Measurements from ENCODE around the gene WSB2.
A peak's percentile ranks its signal among the peaks of the same experiment; 100 is the strongest.
"Not testable (repeated sequence)": the region's sequence is repeated elsewhere in the genome, so short reads cannot be mapped to it uniquely, and the experiment has no call there.

WSB2 gene

DNA sequence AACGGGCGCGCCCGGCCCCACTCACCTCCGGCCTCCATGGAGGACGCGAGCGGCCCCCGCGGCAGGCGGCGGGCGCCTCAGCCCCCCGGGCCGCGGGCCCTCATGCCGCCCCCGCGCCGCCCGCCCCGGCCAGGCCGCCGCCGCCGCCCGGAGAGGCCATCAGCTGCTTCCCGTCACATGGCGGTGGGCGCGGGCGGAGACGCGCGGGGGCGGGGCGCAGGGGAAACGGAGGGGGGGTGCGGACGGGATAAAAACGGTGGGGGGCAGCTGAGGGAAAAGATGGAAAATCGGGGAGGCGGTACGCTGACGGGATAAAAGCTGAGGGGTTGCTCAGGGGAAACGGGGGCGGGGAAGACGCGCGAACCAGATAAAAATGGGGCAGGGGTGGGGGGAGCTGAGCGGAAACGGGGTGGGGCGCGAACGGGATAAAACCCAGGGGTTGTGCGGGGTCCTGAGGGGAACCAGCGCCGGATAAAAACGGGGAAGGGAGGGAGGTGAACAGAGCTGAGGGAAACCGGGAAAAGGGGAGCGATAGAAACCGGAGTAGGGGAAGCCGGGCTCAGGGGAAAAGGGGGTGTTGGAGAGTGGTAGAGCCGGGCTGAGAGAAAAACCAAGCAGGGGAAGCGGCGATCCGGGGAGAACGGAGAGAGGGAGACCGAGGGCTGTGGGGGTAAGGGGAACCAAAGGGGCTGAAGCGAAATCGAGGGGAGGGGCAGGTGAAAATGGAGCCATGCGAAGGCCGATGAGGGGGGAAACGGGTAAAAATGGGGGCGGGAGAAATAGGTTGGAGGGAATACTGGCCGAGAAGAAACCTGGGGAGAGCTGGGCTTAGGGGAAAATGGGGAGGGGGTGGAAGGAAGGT, at the start of gene WSB2:
TSS of gene WSB2 (minus strand) at position 169 of the 862 bp plus-strand sequence. CDS start at position 38, 131 bp downstream.
- peak; percentile 19 to 42 for ATAC-seq

- ATAC-seq, result no peak
Observed at GRCh38 chr12:118109088-118109487, 48.1 kb upstream of the WSB2 start.

DNA sequence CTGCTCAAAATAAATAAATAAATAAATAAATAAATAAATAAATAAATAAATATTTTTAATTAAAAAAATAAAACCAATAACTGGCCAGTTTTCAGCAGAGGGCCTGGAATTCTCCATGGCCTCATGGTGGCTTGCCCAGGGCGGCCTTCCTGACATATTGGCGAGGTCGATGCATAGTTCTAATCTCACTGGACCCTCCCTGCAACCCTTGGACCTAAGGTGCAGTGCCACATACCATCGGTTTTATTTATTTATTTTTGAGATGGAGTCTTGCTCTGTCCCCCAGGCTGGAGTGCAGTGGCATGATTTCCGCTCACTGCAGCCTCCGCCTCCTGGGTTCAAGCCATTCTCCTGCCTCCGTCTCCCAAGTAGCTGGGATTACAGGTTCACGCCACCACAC, 46.7 kb upstream of the WSB2 start:
- no peak for ATAC-seq

- no peak for ATAC-seq
Observed at GRCh38 chr12:118107011-118107410, 46.0 kb upstream of the WSB2 start.

DNA sequence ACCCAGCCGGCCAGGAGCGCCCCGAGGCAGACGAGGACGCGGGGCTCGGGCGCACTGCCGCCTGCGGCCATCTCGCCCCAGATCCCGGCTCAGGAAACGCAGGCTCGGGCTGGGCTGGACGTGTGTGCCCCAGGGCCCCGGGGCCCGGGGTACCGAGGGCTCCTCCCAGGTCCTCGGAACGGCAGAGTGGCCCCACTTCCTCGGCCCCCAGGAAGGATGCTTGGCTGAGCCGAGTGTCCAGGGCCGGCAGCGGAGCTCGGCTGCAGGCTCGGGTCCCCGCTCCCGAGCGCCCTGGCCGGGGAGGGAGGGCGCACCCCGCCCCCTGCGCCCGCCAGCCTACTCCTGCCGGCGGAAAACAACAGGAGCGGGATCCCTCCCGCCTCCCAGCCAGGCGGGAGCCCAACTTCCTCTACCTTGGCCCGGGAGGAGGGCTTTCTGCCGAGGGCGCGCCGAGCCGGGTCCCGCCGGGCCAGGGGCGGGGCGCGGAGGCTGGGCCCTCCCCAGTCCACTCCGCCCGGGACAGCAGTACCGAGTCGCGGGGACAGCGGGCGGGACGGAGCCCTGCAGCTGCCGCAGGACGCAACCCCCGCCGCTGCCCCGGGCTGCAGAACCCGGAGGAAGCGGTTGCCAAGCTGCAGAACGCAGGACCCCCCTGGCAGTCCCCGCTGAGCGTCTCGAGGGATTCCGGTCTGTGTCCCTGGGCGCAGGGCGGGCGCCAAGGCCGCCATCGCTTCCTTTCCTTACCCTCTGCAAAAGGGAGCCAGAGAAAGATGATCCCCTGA, 42.8 kb upstream of the WSB2 start, which contains the start of gene VSIG10:
TSS of gene VSIG10 (minus strand) at position 411 of the 782 bp plus-strand sequence. CDS start at position 71, 340 bp downstream.
- peak; percentile 40 to 49 for ATAC-seq

DNA sequence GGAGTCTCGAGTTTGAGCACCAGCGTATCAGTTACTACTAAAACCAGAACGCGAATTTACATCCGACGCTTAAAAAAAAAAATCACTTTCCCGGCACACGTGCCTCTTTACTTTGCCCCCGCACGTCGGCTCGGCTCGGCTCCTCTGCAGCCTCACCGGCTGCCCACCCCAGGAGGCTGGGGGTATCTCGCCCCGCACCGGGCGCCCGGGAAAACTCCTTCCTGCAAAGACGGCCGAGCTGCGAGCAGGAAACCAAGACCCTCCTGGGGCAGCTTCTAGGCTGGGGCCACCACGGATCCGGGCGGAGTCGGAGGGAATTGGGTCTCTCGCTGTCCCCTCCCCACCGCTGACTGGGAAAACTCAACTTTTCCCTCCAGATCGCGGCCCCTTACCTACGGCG, 42.2 kb upstream of the WSB2 start:
- peak in 1 of 2 donors; percentile 25 for ATAC-seq

GRCh38 chr12:118102609-118103008, 41.6 kb upstream of the WSB2 start:
- ATAC-seq, result no peak

- ATAC-seq, result no peak
Observed at GRCh38 chr12:118102070-118102469, 41.1 kb upstream of the WSB2 start.

- no peak for ATAC-seq
Observed at GRCh38 chr12:118101051-118101450, 40.1 kb upstream of the WSB2 start.

GRCh38 chr12:118098911-118099671, 38.1 kb upstream of the WSB2 start:
- no peak for ATAC-seq

DNA sequence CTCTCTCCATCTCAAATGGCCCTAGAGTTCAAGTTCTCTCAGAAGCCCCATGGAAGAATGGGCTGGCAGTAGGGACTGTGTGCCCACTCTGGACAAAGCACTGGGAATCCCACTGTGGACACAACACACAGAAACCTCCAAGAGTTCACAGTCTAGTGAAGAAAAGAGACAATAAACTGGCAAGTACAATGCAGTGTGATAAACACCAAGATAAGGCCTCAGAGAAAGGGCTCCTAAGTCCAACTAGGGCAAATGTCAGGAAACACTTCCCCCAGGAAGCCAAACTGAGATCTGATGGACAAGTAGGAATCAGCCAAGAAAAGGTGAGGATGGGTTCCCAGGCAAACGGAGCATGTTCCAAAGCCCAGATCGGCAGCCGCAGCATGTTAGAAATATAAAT, 37.4 kb upstream of the WSB2 start:
- no peak for ATAC-seq

DNA sequence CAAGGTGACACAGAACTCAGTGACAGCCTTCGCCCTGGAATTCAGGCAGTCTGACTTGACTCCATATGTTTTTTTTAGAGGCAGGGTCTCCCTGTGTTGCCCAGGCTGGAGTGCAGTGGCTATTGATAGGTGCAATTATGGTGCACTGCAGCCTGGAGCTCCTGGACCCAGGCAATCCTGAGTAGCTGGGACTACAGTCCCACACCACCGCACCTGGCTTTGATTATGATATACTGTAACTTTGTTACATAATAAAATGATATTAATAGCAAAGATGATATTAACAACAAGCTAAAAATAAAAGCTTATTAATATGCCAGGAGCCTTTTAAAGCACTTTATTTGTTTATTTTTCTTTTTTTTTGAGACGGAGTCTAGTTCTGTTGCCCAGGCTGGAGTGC, 33.1 kb upstream of the WSB2 start:
- ATAC-seq, result no peak

GRCh38 chr12:118089782-118090181, 28.8 kb upstream of the WSB2 start:
- ATAC-seq, result no peak

DNA sequence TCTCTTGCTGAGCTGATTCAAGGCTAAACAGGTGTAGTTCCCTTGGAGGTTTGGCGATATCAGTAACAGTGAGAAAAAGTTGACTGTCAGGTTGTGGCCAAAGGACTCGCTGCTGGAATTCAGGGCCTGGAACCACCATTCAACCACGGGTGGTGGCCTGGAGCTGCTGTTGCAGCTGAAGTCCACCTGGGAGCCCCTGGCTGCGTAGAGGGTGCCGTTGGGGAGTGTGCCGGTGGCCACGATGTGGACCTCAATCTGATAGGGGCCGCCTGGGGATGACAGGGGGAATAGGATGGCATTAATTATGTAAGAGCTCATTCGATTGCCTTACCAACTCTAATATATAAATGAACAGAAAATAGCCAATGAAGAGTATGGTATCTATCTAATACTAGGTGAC, 21.2 kb upstream of the WSB2 start:
- ATAC-seq, result no peak

- not testable (repeated sequence) for ATAC-seq
Observed at GRCh38 chr12:118081521-118081920, 20.5 kb upstream of the WSB2 start.

GRCh38 chr12:118073768-118074167, 12.8 kb upstream of the WSB2 start:
- no peak for ATAC-seq

- ATAC-seq, result no peak
Observed at GRCh38 chr12:118070650-118071049, 9.7 kb upstream of the WSB2 start.

GRCh38 chr12:118068445-118068844, 7.5 kb upstream of the WSB2 start:
- ATAC-seq, result no peak

- peak; percentile 29 to 48 for ATAC-seq
Observed at GRCh38 chr12:118065380-118065779, 4.4 kb upstream of the WSB2 start.

- ATAC-seq, result peak in 1 of 2 donors; percentile 28
Observed at GRCh38 chr12:118064608-118065007, 3.6 kb upstream of the WSB2 start.

DNA sequence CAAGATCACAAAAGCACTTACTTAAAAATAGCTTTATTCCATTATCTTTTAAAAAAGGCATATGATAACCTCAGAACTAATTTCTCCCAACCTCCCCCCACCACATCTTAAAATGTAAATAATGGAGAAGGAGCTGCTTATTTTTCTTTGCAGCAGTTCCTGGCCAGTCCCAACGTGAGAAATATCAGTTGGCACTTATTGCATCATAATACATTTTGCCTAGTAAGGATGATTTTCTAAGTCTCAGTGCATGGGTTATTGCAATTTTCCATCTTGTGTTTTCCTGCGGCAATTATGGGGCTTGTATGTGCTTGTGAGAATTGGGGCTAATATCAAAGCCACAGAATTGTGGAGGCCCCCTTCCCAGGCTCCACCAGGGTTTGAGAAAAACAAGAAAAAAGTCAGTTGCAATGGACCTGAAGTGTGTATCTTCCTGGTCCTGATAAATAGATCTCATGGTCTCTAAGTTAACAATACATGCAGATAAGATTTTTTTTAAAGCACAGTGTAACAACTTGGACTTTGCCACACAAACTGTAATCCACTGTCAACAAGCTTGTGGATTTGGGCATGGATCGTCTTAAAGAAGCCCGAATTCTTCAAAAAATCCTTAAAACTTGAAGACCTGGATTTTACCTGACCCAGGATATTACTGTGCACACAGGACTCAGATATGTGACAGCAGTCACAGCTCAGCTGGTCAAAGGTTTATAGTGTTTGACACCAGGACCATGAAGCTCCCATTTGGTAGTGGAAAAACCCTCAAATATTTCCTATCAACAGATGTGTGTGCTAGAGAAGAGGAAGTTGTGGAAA, 2.8 kb upstream of the WSB2 start:
- no peak for ATAC-seq
